ENCODE data around the gene DOCK9. TPM values are rescaled to one million over a fixed set of nuclear protein-coding genes. Genes with fewer than 3 reads are reported as not detected.

The DOCK9 gene
- total and polyA plus RNA-seq, 9 donors, result 31.0 to 75.3 (median 45.4) TPM

- no peak overlapping the region for H3K27ac ChIP-seq
- peaks cover 5% of the 10 kb centered on the region for H3K4me1 ChIP-seq (ENCODE audit: insufficient read depth)
- no peak overlapping the region for H3K4me3 ChIP-seq
- no peaks in the 10 kb centered on the region for H3K36me3 ChIP-seq
- 77 to 79% (median 78%) methylated on average over 7 of the region's 7 CpGs for WGBS, 3 donors
- H3K27me3 ChIP-seq, result no peaks in the 10 kb centered on the region
- no peaks in the 10 kb centered on the region for H3K9me3 ChIP-seq
- intact Hi-C loops (cut with DNase I), result no loop called here
- DNase-seq, result no peak
- TF ChIP-seq CTCF (IDR thresholded peaks at IDR 0.05) (no peak), POLR2A (IDR thresholded peaks at IDR 0.05) (no peak), EP300 (IDR thresholded peaks at IDR 0.05) (no peak)
These were observed 14.5 kb upstream of the DOCK9 start for GRCh38 chr13:98992355-98992754.

GRCh38 chr13:98990701-98991100 lies 12.8 kb upstream of the DOCK9 start:
- DNase-seq, result no peak
- WGBS, 3 donors, result 98 to 99% (median 98%) methylated on average over 3 of the region's 3 CpGs
- Histone ChIP-seq H3K36me3 (no peaks in the 10 kb centered on the region), H3K9me3 (no peaks in the 10 kb centered on the region), H3K27me3 (no peaks in the 10 kb centered on the region), H3K4me3 (no peak overlapping the region), H3K4me1 (ENCODE audit: insufficient read depth) (peaks cover 5% of the 10 kb centered on the region), H3K27ac (no peak overlapping the region)
- intact Hi-C loops (cut with DNase I), result no loop called here
- no peak for TF ChIP-seq EP300 (IDR thresholded peaks at IDR 0.05)
- TF ChIP-seq CTCF (IDR thresholded peaks at IDR 0.05), result no peak
- TF ChIP-seq POLR2A (IDR thresholded peaks at IDR 0.05), result no peak

- Histone ChIP-seq H3K4me3 (no peak overlapping the region), H3K36me3 (no peaks in the 10 kb centered on the region), H3K27me3 (no peaks in the 10 kb centered on the region), H3K4me1 (ENCODE audit: insufficient read depth) (peaks cover 5% of the 10 kb centered on the region), H3K27ac (no peak overlapping the region), H3K9me3 (no peaks in the 10 kb centered on the region)
- 83 to 88% (median 85%) methylated on average over 4 of the region's 4 CpGs for WGBS, 3 donors
- no peak for DNase-seq
- intact Hi-C loops (cut with DNase I), result no loop called here
- no peak for TF ChIP-seq POLR2A (IDR thresholded peaks at IDR 0.05)
- no peak for TF ChIP-seq EP300 (IDR thresholded peaks at IDR 0.05)
- TF ChIP-seq CTCF (IDR thresholded peaks at IDR 0.05), result no peak
These were observed 11.8 kb upstream of the DOCK9 start for GRCh38 chr13:98989469-98990235.

- no peak for TF ChIP-seq POLR2A (IDR thresholded peaks at IDR 0.05)
- TF ChIP-seq CTCF (IDR thresholded peaks at IDR 0.05), result no peak
- TF ChIP-seq EP300 (IDR thresholded peaks at IDR 0.05), result no peak
- Histone ChIP-seq H3K9me3 (no peaks in the 10 kb centered on the region), H3K27me3 (no peaks in the 10 kb centered on the region), H3K4me3 (no peak overlapping the region), H3K4me1 (ENCODE audit: insufficient read depth) (peaks cover 5% of the 10 kb centered on the region), H3K36me3 (no peaks in the 10 kb centered on the region), H3K27ac (no peak overlapping the region)
- intact Hi-C loops (cut with DNase I), result no loop called here
- WGBS, 3 donors, result 33 to 52% (median 40%) methylated on average over 6 of the region's 6 CpGs
- DNase-seq, result no peak
These were observed 10.9 kb upstream of the DOCK9 start for GRCh38 chr13:98988780-98989179.

All from ovary (tissue), 9 donors.